ENCODE data around the gene ATP8A2.
"Not testable (repeated sequence)": the region's sequence is repeated elsewhere in the genome, so short reads cannot be mapped to it uniquely, and the experiment has no call there.

ATP8A2 gene

DNA sequence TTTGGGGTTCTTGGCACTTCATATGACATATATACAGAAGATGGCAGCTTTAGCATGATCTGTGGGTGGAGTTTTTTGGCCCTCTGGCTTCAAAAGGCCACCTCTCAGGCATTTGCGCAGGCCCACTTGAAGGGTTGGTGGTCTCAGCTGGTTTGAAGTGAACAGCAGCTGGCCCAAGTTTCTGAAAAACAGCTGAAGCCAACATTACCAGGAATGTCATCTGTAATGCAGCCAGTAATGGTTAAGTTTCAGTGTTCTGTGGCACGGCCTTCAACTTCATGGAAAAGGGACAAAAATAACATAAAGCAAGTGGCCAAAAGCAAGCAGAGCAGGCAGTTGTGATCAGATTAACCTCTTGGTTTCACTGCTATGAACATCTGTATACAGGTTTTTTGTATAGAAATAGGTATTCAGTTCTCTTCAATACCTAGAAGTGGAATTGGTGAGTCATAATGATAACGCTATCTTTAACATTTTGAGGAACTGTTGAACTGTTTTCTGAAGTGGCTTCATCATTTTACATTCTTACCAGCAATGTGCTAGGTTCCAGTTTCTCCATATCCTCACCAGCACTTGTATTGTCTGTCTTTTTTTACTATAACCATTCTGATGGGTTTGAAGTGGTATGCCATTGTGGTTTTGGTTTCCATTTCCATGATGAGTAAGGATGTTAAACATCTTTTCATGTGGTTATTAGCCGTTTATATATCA, 434.6 kb downstream of the ATP8A2 start:
- DNase-seq (ENCODE audit: low read depth), result no peak

DNA sequence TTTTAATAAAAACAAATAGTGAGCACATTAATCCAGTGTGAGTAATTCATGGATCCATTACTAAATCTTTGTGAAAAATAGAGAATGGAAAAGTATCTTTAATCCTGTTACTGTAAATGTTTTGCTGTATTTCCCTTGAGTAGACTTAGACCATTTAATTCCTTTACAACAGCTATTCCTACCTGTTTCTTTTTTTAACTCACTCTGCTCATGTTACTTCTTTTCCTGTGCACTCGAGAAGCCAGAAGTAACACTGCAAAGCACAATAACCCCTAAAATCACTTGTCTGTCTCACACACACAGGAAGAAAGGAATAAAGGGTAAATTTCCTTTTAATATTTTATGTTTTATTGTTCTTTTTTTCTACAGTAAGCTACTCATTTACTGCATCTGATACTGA, 435.8 kb downstream of the ATP8A2 start:
- no peak for DNase-seq (ENCODE audit: low read depth)

DNA sequence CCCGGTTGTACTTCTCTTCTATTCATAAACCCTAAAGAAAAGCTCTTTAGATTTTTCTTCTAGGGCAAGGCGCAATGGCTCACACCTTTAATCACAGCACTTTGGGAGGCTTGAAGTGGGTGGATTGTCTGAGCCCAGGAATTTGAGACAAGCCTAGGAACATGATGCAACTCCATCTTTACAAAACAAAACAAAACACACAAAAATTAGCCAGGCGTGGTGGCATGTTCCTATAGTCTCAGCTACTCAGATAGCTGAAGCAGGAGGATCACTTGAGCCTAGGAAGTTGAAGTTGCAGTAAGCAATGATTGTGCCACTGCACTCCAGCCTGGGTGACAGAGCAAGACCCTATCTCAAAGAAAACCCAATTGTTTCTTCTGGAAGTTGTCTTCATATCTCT, 439.7 kb downstream of the ATP8A2 start:
- no peak for DNase-seq (ENCODE audit: low read depth)

DNA sequence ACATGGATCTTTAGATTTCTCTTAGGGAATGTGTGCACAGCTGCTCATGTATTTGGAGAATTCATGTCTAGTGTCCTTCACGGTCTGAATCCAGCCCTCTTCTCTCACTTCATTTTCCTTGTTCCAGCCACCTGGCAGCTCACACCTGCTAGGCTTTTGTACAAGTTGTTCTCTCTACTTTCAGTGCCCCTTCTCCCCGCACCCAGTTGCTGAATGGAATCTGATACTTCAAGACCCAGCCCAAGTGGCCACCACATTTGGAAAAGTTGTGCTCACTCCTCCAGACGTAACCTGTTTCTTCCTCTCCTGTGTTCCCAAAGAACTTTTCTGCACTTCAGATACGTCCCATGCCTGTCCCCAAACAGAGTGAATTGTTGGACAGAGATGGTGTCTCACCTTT, 444.5 kb downstream of the ATP8A2 start:
- DNase-seq (ENCODE audit: low read depth), result no peak

DNA sequence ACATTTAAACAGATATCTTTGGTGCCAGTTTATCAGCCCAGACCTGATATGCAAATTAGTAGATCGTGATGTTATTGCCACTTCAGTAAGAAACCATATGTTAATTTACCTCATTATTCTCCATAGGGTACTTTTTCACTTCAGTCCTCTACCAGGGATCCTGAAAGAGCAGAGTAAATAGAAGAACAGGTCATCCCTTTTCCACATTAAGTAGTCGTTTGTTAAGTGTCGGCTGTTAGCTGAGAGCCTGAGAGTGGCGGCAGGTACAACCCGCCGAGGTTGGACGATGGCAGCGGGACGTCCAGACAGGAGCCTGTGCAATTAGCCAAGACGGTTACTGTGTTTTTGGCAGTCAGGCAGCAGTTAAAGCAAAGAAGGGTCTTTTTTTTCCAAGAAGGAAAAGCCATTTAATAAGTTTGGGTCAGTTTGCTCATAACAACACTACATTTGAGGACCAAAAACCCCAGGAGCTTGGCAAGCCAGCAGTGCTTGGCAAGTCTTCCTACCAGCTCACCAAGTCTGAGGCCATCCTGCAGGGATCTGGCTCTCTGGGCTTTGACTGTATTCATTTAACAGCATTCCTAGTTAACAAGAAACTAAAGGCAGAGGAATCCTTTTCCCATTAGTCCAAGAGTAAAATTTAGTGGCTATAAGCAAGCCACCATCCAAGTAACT, 448.2 kb downstream of the ATP8A2 start:
- DNase-seq (ENCODE audit: low read depth), result no peak

DNA sequence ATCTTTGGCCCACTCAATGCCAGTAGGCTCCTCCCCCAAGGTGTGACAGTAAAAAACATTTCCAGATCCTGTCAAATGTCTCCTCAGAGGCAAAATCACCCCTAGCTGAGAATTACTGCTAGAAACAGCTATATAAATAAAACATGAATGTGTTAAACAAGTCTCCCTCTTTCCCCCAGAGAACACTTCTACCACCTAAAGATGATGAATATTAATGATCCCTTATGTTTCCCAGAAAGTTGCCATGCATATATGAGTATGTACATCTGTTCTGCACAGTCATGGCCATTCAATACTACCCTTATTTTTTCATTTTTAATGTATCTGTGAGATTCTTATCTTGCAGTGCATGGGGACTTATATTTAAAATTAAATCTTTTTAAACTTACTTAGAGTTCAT, 450.0 kb downstream of the ATP8A2 start:
- no peak for DNase-seq (ENCODE audit: low read depth)

DNA sequence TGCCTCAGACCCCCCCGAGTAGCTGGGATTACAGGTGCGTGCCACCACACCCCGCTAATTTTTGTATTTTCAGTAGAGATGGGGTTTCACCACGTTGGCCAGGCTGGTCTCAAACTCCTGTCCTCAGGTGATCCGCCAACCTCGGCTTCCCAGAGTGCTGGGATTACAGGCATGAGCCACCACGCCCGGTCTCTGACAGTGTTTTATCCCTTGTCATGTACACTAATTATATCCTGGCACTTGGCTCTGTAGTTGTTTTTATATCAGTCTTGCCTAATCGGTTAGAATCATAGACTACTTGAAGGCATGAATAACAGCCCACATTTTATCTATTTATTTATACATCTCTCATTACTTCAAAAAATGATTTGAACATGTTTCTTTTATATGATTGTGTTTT, 455.4 kb downstream of the ATP8A2 start:
- DNase-seq (ENCODE audit: low read depth), result not testable (repeated sequence)

DNA sequence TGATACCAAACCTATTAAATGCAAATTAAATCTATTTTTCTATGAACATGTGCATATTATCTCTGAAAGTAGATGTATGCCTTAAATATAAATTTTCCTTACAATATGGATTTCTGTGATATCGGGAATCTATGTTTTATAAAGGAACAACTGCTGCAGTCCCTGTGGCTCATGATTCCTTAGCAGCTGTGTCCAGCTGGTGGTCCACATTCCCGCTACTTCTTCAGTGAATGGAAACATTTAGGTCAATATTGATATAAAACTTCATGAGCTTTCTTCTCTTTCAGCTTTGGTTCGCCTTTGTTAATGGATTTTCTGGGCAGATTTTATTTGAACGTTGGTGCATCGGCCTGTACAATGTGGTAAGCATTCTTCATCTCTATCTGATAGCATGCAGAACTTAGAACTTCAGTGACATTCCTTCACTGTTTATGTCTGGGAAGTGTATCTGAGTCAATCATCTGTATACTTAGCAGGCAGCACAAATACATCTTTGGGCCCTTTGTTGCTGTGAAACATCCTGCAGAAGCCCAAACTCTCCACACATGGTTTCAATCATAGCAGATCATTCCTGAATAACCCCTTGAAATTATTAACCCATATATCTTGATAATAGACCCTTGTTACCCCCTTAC, 456.2 kb downstream of the ATP8A2 start:
- DNase-seq (ENCODE audit: low read depth), result no peak

DNA sequence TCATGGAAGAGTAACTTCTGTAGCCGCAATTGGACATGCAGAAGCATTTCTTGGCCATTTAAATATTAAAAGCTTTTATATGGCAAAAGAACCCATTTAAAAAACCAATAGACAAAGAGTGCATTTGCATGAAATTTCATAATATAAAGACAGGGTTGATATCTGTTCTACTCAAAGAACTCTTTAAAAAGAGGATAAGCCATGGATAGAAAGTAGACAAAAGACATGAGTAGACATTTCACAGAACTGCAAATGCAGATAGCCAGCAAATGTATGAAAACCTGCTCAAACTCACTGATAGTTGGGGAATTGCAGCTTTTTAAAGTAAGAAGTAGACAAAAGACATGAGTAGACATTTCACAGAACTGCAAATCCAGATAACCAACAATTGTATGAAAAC, 462.0 kb downstream of the ATP8A2 start:
- DNase-seq (ENCODE audit: low read depth), result no peak

DNA sequence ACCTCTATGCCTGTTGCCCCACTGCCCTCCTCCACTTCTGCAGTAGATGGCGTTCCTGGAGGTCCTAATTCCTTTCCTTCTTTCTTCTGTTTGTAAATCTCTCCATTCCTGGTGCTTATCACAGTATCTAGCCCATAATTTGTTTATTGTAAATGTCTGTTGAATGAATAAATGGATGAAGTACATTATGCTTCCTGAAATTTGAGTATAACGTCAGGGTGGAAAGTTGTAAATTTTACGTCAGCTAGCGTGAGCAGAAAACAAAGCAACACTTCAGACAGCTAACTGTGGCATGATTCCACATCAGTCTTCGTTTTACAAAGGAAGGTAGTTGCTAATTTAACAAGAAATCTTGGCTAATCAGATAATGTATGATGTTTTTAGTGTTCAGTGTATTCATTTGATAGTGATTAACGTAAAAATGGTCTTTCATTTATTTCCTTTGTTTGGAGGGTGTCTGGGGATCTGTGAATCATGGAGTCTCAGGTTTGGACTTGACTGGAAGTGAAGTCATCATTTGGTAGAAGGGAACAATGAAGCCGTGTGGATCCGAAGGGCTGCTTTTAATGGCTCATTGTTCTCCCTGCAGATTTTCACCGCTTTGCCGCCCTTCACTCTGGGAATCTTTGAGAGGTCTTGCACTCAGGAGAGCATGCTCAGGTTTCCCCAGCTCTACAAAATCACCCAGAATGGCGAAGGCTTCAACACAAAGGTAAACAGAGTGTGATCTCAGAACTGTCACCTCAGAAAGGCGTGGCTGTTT, 465.0 kb downstream of the ATP8A2 start:
- DNase-seq (ENCODE audit: low read depth), result no peak

DNA sequence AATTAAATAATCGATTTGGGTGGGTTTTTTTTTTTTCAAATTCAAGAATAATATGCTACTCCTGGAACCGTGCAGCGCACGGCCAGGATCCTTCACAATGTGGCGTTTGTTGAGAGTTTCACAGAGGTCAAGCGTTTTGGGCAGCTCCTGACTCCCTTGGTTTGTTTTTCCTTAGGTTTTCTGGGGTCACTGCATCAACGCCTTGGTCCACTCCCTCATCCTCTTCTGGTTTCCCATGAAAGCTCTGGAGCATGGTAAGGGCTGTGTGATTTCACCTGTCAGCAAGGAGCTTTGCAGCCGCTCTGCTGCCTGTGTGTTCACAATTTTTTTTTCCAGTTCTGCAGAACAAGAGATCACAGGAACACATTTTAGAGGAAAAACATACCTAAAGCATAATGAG, 467.6 kb downstream of the ATP8A2 start:
- no peak for DNase-seq (ENCODE audit: low read depth)

DNA sequence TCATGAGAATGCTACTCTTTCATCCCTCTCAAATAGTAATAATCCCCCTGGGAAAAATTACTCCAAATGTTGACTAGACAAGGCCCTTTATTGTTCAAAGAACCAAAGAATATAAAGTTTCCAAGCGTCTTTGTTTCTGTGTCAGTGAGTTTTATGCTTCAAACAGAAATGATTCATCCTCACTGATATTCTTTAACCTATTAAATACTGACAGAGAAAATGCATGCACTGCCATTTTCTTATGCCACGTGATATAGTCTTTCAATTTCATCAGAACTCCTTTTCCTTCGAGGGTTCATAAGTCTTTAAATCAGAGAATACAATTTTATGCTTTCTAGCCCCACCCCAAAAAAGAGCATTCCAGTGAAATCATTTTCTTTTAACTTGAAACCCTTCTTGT, 468.5 kb downstream of the ATP8A2 start:
- no peak for DNase-seq (ENCODE audit: low read depth)

DNA sequence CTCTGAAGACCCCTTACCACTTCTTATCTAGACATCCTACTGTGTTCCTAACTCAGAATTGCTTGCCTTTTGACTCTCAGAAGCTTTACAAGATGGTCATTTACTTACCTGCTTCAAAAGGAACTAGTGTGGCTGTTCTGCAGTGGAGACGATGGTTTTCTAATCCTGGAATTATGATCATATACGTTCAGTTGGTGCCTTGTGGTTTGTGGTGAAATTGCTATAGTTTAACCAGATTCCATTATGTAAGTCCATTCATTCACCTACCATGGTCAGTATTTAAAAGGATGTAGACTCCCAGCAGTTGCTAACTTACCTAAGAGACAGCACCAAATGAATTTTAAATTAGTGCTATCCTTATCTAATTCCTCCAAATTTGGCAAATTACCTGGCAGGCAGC, 469.2 kb downstream of the ATP8A2 start:
- no peak for DNase-seq (ENCODE audit: low read depth)

DNA sequence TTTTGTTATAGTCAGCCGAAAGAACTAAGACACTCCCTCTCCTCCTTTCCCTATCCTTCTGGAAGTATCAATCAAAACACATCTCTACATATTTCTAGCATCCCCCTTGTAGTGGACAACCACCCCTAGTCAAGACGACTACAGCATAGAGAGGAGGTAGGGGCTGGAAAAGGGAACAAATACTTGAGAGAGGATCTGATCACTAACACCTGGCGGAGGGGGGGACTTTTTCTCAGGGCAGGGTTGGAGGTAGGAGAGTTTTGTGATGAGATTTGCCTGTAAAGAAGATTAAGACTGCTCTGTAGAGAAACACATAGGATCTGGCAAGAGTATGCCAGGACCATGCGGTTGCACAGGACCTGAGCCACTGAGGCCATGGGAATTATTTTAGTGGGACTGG, 471.9 kb downstream of the ATP8A2 start:
- no peak for DNase-seq (ENCODE audit: low read depth)

DNA sequence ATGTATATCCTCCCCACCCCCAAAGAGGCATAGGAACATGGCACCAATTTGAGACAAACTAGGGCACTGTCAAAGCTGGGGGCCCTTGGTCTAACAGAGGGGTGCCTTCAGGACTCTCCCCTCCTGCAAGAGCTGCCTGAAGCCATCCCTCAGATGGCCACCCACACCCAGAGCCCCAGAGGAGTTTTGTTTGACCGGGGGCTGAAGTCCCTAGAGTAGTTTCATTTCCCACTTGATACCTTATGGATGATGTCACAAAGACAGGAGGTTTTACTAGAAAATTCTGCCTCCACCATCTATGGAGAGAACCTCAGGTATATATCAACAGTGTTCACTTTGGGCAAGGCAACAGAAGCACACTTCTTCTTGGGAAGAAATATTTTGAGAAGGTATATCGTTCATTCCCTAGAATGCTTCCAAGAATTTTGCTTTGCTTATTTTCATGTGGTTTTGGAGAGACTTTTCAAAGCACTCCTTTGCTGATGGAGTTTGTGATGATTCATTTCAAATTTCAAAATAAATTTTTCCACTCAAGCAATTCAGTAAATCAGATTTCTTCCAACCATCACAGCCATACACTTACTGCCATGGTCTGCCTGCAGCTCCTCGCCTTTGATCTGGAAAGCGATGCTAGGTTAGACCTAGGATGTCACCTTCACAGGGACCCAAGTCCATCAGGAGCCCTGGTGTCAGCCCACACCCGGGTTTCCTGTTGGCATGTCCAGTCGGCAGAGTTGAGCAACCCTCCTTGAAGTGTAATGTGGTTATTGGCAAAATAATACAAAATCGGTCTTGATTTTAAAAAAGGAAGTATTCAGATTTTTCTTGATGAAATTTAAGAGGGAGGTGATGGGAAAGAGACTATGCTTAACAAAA, 473.0 kb downstream of the ATP8A2 start:
- DNase-seq (ENCODE audit: low read depth), result no peak

DNA sequence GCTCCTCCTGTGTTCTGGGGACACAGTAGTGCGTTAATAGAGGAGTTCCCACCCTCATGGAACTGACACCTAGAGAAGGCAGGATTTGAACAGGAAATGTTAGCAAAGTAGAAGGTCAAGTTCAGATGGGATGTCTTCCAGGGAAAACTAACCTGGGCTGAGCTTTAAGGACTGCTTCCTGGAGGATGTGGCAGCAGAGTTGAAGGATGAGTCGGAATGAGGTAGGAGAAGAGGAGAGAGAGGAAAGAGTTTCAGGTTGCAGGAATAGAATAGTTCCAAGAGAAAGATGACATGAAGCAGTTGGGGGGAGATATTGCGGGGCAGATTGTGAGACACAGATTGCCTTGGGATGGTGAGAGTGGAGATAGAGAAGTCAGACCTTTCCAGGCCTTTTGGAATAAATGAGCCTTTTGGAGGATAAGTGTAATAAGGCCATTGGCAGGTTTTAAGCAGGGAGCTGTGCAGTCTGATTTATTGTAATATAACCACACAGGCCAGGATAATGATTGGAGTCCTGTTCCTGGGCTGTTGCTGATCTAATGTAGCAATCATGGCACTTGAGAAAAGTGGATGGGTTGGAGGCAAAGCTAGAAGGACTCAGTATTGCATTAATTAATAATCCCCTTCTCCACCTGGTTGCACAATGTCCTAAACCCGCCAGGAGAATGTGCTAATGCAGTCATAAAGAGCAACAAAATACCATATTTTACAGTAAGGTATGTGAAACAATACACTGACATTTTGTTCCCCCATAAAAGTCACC, 474.6 kb downstream of the ATP8A2 start:
- DNase-seq (ENCODE audit: low read depth), result no peak

DNA sequence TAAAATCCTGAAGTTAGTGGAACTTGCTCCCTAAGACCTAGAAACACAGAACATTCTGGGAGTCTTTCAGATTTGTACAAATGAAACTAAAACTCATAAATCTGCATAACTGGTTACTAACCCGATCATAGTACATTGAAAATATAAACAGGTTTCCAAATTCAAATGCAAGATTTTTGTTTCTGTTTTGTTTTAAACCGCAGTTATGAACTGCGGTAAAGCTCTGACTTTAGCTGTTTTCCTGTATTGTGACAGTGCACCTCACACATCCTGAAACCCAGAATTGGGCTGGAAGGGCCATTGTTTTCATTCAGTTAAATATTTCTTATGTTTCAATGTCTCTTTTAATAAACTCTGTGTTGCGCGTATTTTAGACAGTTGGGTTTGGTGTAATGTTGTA, 475.4 kb downstream of the ATP8A2 start:
- DNase-seq (ENCODE audit: low read depth), result no peak

DNA sequence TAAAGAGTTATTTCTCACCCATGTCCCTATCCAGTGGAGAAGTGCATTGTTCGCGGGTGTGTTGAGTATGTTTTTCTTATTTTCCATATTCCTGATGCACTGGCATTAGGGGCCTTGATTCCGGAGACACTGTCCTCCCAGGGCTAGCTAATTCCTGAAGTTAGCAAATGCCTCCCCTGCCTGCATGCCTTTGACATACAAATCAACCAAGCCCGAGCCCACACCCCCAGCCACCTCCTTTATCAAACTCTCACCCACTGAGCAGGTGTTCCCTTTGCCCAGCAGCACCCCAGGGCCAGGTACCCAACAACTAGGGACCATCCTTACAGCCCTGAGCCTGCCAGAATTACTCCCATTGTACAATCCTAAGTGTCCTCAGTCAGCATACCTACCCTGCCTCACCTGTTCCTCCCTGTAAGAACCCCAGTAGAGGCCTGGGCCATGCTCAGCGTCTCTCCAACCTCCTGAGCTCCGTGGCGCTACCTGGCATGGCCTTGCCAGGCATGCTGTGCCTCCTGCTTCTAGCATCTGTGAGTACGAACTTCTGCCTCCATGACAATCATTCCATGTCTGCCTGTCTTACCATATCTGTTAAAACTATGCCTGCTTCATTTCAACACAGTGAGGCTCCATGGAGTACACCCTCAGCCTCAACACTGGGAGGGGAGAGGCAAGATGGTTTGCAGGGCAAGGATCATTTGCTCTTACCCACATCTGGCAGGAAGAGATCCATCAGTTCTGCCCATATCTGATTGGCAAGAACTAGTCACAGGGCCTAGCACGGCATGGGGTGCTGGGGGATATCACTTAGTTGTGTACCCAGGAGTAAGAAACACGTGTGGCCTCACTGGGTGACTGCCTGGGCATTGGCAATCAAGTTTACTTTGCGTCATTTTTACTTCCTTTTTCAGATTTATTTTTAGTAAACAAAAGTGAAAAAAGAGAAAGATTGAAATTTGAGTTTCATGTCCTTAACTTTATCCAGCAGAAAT, 476.2 kb downstream of the ATP8A2 start:
- DNase-seq (ENCODE audit: low read depth), result no peak

DNA sequence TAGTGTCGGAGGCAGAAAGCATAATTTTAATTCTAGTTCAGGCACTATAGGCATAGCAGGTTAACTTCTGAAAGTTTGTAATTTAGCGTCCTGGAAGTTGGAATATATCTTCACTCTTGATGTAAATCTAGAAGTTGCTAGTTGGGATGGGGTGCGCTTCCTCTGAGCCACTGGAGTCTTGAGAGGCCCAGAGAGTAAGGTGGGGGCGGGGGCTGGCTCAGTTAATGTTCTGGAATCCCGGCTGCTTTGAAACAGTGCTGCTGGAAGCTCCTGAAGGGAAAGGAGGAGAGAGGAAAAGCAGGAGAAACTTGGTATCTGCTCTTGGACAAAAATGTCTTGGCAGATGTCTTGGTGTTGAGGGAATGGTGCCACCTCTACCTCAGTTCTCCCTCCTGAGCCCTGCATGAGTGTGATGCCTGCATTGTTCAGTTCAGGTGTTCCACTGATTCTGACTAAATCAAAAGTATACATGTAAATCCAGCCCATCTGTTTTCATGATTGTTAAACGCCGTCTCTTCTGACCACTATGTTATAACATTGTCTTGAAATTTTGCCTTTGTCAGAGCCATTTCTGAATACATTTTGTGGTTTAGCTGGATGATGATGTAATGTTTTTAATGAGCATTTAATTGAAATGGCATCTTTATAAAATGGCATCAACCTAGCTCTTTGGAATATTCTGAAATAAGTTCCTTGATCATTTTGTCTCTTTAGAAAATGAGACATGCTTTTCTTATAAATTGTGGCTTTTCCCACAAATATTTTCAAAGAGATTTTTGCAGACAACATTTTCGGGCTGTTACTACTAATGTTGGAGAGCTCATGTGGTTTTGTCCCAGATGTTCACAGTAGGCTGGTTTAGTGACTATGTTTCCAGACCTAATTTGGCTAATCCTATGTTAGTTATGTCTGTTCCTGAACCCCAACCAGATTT, 477.3 kb downstream of the ATP8A2 start:
- no peak for DNase-seq (ENCODE audit: low read depth)

All from HS-5 (cell line).